Stimulated activated CD8-positive, alpha-beta memory T cell treated with anti-CD3 and anti-CD28 coated beads, Interleukin-2, amount 100 ng/mL, for 1 hour (primary cell): Measurements from ENCODE around the gene KDM2B.

Experiments
- DNase-seq, 2 donors: peaks; one replicate each; pipeline ENCODE4 v3.0.0-alpha.2; 2020; ENCODE audit warnings: low read depth in 2 of 2

The KDM2B gene

GRCh38 chr12:121580959-121581685, at the start of gene KDM2B:
Gene KDM2B (minus strand): TSS chr12:121581023. CDS start chr12:121580911, 112 bp downstream.
- no peak for DNase-seq

DNA sequence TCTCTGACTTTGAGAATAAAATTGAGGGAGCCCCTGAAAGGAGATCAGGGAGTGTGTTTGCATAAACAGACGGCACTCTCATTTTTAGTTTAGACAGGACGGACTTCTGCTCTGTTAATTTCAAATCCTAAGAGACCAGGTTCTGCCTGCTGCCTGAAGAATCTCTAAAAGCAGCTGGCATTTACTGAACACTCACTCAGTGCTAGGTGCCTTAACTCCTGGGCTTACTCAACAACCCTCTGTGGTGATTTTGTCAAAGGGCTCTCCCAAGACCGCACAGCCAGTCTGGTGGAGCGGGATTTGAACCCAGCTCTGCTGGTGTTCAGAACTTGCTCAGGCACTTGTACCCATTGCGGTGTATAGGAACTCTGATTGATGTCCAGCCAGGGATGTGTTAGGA, 47.7 kb upstream of the KDM2B start:
- no peak for DNase-seq

DNA sequence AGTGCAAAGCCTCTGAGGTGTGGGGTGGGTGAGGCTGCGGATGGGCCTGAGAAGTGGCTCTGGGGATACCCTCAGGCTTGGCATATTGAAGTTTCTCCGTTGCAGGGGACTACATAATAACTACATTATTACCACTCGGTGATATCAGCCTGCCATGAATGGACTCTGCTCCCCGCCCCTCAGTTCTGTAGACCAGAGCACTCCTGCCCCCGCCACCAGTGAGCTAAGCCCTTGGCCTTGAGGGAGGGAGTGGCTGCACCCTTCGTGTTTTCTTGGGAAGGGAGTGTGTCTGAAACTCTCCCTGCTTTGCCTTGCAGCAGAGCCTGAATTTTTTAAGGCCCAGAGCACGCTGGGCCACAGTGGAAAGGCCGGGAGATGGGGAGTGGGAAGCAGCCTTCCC, 47.2 kb upstream of the KDM2B start:
- no peak for DNase-seq

- peak; percentile 81 to 83 for DNase-seq
Observed at GRCh38 chr12:121626853-121627640, 46.2 kb upstream of the KDM2B start.

DNA sequence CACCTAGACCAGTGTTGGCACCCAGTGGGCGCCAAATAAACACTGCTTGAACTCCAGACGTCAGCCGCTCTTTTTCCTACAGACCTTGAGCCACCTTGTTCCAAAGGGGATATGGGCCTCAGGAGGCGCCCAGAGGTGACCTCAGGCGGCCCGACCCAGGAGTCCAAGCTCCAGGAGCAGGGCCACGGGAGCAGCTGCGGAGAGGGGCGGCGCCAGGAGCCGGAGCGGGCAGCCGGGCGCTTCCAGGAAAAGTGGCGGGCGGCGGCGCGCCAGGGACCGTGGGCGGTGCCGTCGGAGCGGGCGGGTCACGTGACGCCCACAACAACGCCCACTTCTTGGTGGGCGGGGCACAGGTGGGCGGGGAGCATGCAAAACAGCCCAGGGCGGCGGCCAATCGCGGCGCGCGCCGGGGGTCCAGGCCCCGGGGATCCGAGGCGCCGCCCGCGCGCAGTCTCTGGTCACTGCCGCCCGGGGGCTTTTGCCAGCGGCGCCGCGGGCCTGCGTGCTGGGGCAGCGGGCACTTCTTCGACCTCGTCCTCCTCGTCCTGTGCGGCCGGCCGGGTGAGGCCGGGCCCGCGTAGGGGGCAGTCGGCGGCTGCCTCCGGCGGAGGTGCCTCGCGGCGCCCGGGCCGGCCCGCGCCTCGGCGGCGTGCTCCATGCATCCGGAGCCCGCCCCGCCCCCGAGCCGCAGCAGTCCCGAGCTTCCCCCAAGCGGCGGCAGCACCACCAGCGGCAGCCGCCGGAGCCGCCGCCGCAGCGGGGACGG, 45.4 kb upstream of the KDM2B start, which contains the start of gene ORAI1:
TSS of gene ORAI1 (plus strand) at position 444 of the 766 bp plus-strand sequence.
- peak; percentile 96 to 97 for DNase-seq

- DNase-seq = no peak
Observed at GRCh38 chr12:121620333-121620891, 39.6 kb upstream of the KDM2B start.

DNA sequence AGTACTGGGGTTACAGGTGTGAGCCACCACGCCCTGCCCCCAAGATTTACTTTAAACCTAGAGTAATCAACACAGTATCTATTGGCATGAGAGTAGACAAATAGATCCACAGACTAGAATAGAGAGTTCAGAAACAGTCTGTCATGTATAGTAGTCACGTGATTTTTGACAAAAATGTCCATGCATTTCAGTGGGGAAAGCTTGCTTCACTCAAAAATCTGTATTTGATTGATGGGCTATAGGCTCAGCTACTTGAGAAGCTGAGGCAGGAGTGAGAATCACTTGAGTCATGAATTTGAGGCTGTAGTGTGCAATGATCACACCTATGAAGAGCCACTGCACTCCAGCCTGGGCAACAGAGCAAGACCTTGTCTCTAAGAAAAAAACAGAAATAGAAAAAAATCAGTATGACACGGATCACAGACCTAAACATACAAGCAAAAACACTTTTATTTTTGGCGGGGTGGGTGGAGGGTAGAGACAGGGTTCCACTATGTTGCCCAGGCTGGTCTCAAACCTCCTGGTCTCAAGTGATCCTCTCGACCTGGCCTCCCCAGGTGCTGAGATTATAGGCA, 37.9 kb upstream of the KDM2B start:
- no peak for DNase-seq

GRCh38 chr12:121614872-121615467, 34.1 kb upstream of the KDM2B start:
- DNase-seq = no peak

- DNase-seq = no peak
Observed at GRCh38 chr12:121613462-121613861, 32.6 kb upstream of the KDM2B start.

DNA sequence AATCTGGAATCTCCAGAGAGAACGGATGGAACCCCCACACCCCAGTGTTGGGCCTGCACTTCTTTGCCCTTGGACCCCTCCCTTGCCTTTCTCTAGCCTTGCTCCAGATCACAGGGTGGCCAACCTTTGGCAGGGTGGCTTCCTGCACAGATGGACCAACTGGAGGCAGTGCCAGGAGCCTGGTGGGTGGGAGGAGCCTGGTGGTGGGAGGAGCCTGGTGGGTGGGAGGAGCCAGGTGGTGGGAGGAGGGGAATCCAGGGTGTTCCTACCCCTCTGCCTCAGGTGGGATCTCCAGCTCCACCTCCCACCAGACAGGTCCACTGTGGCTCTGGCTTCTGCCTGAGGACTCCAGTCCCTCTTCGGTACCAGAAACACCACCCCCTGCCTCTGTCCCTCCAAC, 30.5 kb upstream of the KDM2B start:
- no peak for DNase-seq

DNA sequence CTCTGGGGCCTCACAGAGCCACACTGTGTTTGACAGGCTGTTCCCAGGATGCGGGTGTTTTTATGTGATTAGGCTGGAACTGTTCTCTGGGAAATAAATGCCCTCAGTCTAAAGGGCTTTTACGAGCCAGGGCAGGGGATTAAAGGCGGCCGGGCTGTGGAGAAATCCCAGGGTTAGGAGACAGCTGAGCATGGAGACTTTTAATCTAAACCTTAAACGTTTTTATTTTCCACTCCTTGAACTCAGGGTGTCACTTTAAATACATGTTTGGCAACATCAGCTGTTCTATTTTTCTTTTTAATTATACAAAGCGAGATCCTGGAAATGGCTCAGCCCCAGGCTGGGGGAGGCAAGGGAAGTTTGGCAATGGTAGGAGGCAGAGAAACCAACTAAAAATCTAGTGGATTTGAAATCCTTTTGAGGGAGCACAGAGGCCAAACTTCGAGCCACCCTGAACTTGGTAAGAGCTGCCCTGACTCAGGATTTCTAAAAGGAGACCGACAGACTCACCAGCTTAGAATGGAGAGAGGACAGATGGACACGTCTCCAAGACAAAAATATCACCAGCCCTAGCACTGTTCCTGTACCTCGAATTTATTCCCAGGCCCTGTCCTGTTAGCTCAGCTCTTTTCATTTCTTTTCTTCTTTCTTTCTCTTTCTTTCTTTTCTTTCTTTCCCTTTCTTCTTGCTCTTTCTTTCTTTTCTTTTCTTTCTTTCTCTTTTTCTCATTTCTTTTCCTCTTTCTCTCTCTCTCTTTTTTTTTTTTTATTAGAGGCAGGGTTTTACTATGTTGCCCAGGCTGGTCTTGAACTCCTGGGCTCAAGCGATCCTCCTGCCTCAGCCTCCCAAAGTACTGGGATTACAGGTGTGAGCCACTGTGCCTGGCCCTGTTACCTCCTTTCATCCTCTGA, 29.7 kb upstream of the KDM2B start:
- no peak for DNase-seq

DNA sequence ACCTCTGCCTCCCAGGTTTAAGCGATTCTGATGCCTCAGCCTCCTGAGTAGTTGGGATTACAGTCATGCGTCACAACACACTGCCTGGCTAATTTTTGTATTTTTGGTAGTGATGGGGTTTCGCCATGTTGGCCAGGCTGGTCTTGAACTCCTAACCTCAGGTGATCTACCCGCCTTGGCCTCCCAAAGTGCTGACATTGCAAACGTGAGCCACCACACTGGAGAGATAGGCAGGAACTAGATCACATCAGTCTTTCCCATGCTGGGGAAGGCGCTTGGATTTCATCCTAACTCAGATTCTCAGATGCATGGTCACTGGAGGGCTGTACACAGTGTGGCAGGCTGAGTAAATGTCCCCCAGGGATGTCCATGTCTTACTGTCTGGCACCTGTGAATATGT, 27.5 kb upstream of the KDM2B start:
- no peak for DNase-seq

DNA sequence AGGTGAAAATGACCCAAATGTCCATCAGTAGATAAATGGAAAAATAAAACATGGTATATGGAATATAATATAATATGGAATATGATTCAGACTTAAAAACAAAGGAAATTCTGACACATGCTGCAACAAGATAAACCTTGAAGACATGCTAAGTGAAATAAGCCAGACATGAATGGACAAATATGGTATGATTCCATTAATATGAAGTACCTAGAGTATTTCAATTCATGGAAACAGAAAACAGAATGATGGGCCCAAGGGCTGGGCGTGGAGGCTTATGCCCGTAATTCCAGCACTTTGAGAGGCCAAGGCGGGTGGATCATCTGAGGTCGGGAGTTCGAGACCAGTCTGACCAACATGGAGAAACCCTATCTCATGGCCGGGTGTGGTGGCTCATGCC, 22.8 kb upstream of the KDM2B start:
- no peak for DNase-seq

GRCh38 chr12:121602766-121603165, 21.9 kb upstream of the KDM2B start:
- no peak for DNase-seq

DNA sequence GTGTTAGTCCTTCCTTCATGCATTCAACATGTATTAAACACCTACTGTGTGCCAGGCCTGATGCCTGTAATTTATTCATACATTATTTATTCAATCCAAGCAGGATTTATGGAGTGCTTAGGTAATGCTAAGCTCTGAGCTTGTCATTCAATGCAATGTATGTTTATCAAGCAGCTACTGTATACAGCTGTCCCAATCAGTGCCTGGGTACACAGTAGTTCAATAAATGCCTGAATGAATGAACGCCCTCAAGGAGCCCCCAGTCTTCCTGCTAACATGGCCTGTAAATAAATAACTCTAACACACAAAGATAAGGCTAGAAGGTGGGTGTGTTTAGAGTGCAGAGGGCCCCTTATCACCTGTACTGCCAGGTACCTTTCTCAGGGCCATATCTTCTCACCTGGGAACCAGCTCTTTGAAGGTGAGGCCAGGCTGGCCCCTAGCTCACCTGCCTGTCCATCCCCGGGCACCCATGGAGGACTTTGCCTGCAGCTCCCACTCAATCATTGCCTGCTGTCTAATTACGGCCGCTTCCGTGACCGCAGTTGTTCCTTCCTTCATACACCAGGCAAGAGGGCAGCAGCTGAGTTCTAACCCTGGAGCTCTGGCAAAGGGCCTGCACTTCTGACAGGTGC, 20.0 kb upstream of the KDM2B start:
- DNase-seq = no peak

DNA sequence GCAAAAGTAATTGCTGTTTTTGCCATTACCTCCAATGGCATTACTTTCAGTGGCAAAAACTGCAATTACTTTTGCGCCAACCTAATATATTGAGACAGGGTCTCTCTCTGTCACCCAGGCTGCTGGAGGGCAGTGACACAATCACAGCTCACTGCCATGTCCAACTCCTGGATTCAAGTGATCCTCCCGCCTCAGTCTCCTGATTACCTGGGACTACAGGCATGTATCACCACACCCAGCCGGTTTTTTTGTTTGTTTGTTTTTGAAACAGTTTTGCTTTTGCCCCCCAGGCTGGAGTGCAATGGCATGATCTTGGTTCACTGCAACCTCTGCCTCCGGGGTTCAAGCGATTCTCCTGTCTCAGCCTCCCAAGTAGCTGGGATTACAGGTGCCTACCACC, 15.7 kb upstream of the KDM2B start:
- no peak for DNase-seq

DNA sequence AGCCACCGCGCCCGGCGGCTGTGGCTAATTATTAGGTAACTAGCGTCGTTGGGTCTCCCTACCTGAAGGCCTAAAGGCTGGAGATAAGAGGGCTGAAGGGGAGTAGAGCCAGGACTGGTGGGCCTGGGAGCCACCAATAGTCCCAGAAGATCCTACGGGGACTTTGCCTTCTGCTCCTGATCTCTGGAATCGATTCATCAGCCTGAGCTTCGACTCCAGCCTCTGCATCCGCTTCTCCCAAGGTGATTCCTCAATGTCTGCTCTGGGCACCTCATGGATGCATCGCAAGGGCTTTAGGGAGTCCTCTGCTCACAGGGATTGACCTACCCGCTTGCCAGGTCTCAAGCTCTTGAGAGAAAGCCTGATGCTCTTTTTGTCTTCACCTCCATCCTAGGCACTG, 14.7 kb upstream of the KDM2B start:
- DNase-seq = no peak

DNA sequence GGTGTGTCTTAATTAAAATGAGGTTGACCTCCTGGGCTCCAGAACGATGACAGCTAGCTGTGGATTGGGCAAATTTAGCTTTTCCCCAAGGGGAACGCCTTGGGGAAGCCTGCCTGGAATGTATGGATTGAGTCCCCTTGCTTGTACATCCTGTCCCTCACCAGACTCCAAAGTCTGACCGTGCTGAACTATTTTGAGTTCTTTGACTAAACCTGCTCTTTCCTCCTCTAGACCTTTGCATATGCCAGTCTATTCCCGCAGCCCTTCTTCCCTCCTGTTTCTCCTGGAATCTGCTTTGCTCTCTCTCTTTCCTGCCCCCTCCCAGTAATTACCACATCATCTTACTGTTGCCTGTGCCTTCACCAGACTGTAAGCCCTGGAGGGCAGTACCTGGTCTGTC, 11.5 kb upstream of the KDM2B start:
- no peak for DNase-seq

GRCh38 chr12:121590476-121591143, 9.8 kb upstream of the KDM2B start:
- DNase-seq = peak in 1 of 2 donors; percentile 23
